Liver (tissue), 3 donors: ENCODE results near the gene TLE2.

Source experiments
- CTCF ChIP-seq: fragments of 150-350 bp; IDR thresholded peaks from 2 replicates; pipeline ENCODE4 v1.5.1; 2017; ENCODE audit warnings: improper control_type of control experiment, low read depth, low read length; ENCODE audit not compliant: missing input control
- EGR1 ChIP-seq, 2 donors: IDR thresholded peaks; 2 replicates each; pipeline ENCODE4 v1.6.1; 2016 to 2018; ENCODE audit warnings: antibody characterized with exemption in 2 of 2, low read depth in 2 of 2
- FOXA1 ChIP-seq: IDR thresholded peaks from 2 replicates; pipeline ENCODE4 v1.6.1; 2016; ENCODE audit warnings: antibody characterized with exemption
- JUND ChIP-seq, 2 donors: IDR thresholded peaks; 2 replicates each; pipeline ENCODE4 v1.6.1; 2016; ENCODE audit warnings: antibody characterized with exemption in 2 of 2
- RAD21 ChIP-seq, 2 donors: IDR thresholded peaks; 2 replicates each; pipeline ENCODE4 v1.6.1; 2016; ENCODE audit warnings: antibody characterized with exemption in 2 of 2, mild to moderate bottlenecking in 2 of 2
- RXRA ChIP-seq, 2 donors: IDR thresholded peaks; 2 replicates each; pipeline ENCODE4 v1.6.1; 2017 to 2018; ENCODE audit warnings: antibody characterized with exemption in 2 of 2, mild to moderate bottlenecking in 1 of 2
- SP1 ChIP-seq: IDR thresholded peaks from 2 replicates; pipeline ENCODE4 v1.6.1; 2018; ENCODE audit warnings: antibody characterized with exemption, mild to moderate bottlenecking
- TAF1 ChIP-seq: conservative IDR thresholded peaks from 2 replicates; pipeline ENCODE4 v1.6.1; 2016; ENCODE audit warnings: antibody characterized with exemption, mild to moderate bottlenecking
- donor health status: healthy.
- donor health status: healthy.

DNA sequence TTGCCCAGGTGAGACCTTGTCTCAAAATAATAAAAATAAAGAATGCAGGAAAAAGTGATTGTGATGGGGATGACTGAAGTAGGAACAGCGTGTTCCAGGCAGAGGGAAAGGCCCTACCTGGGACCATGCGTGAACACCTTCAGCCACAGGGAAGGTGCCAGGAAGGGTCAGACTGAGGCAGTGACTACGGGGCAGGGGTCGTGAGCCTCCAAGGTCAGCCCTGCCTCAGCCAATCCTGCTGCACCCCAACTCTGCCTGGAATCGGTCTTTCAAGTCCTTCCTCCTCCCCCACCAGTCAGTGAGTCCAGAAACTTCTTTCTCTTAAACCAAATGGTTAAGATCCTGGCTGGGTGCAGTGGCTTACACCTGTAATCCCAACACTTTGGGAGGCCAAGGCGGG is 16.1 kb upstream of the TLE2 start:
- TF ChIP-seq RXRA (IDR thresholded peaks at IDR 0.05), result no peak
- no peak for TF ChIP-seq JUND (IDR thresholded peaks at IDR 0.05)
- TF ChIP-seq CTCF, result no peak
- no peak for TF ChIP-seq RAD21 (IDR thresholded peaks at IDR 0.05)
- TF ChIP-seq EGR1 (IDR thresholded peaks at IDR 0.05; ENCODE audit: low read depth in 2 of 2), result no peak
- TF ChIP-seq SP1, result no peak
- TF ChIP-seq TAF1, result no peak
- TF ChIP-seq FOXA1, result no peak
